ENCODE measurements around the gene DTNB. TPM values are rescaled to one million over a fixed set of nuclear protein-coding genes. Genes with fewer than 3 reads are reported as not detected.

DTNB gene
- total RNA-seq, 1 experiment from 2014 or later: 19.6 TPM

DNA sequence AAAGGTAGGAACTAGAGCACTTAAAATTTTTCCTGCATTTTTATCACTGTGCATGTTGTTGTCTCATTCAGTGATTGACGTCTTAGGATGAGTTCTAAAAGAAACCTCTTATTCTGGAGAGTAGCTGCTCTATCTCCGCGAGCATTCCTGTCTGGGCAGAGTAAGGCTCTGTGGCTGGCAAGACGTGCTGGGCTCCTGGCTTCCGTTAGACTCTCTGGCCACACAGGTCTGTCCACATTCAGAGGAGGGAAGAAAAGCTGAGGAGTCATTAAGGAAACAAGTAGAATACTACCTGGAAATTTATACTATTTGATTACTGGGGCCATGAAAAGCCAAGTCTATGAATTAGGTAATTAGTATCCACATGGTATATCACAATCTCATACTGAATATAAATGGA is 193.6 kb downstream of the DTNB start:
- CTCF ChIA-PET: no interaction called here
- no peaks in the 10 kb centered on the region for H3K27me3 ChIP-seq (replicated peaks; ENCODE audit: insufficient read depth, low read depth, low read length, poor library complexity)
- POLR2A ChIA-PET (ENCODE audit: low non-redundant PET): no interaction called here
- intact Hi-C loops (cut with micrococcal nuclease; ENCODE audit: unreplicated experiment): no loop called here
- H3K36me3 ChIP-seq (ENCODE audit: insufficient read depth, low read length, poor library complexity, severe bottlenecking): no peaks in the 10 kb centered on the region
- peaks cover 8% of the 10 kb centered on the region for H3K4me1 ChIP-seq (ENCODE audit: insufficient read depth, low read length, poor library complexity, severe bottlenecking)
- no peak overlapping the region for H3K27ac ChIP-seq (ENCODE audit: low read depth, low read length, poor library complexity, severe bottlenecking)
- DNase-seq (ENCODE audit: low spot score): no peak
- TF ChIP-seq, protein P1, sequence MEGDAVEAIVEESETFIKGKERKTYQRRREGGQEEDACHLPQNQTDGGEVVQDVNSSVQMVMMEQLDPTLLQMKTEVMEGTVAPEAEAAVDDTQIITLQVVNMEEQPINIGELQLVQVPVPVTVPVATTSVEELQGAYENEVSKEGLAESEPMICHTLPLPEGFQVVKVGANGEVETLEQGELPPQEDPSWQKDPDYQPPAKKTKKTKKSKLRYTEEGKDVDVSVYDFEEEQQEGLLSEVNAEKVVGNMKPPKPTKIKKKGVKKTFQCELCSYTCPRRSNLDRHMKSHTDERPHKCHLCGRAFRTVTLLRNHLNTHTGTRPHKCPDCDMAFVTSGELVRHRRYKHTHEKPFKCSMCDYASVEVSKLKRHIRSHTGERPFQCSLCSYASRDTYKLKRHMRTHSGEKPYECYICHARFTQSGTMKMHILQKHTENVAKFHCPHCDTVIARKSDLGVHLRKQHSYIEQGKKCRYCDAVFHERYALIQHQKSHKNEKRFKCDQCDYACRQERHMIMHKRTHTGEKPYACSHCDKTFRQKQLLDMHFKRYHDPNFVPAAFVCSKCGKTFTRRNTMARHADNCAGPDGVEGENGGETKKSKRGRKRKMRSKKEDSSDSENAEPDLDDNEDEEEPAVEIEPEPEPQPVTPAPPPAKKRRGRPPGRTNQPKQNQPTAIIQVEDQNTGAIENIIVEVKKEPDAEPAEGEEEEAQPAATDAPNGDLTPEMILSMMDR (conservative IDR thresholded peaks at IDR 0.05; ENCODE audit: low read depth, low read length): no peak
- no peak for TF ChIP-seq EZH2 (IDR thresholded peaks at IDR 0.05; ENCODE audit: borderline replicate concordance, low read depth, low read length, poor library complexity, severe bottlenecking)
- no peak overlapping the region for H3K4me3 ChIP-seq (ENCODE audit: low read depth, low read length, poor library complexity, severe bottlenecking)
- BruUV-seq (replicated peaks): no TSS peak
- peaks cover 16% of the 10 kb centered on the region for H3K9me3 ChIP-seq (ENCODE audit: low read depth, low read length, poor library complexity, severe bottlenecking)

DNA sequence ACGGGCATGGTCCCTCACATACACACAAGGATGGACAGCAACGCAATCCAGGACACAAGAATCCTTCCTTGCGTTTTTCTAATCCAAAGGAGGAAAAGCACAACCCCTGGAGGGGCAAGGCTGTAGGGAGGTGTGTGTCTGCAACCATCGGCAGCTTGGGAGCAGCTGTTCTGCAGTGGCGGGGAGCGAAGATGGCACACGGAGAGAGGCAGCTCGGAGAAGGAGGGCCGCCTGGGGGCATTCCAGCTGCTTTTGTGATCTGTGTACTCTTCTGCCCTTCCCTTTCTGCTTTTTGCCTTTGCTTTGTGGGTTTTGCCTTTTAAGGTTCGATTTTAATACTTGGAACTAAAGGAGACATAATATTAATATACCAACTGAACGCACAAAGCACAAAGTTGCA is 194.6 kb downstream of the DTNB start:
- intact Hi-C loops (cut with micrococcal nuclease; ENCODE audit: unreplicated experiment): no loop called here
- Histone ChIP-seq H3K27ac (ENCODE audit: low read depth, low read length, poor library complexity, severe bottlenecking) (no peak overlapping the region), H3K4me1 (ENCODE audit: insufficient read depth, low read length, poor library complexity, severe bottlenecking) (peaks cover 16% of the 10 kb centered on the region), H3K36me3 (ENCODE audit: insufficient read depth, low read length, poor library complexity, severe bottlenecking) (no peaks in the 10 kb centered on the region), H3K27me3 (replicated peaks; ENCODE audit: insufficient read depth, low read depth, low read length, poor library complexity) (no peaks in the 10 kb centered on the region), H3K9me3 (ENCODE audit: low read depth, low read length, poor library complexity, severe bottlenecking) (peaks cover 16% of the 10 kb centered on the region), H3K4me3 (ENCODE audit: low read depth, low read length, poor library complexity, severe bottlenecking) (no peak overlapping the region)
- no peak for DNase-seq (ENCODE audit: low spot score)
- CTCF ChIA-PET: no interaction called here
- TF ChIP-seq EZH2 (IDR thresholded peaks at IDR 0.05; ENCODE audit: borderline replicate concordance, low read depth, low read length, poor library complexity, severe bottlenecking): no peak
- no TSS peak for BruUV-seq (replicated peaks)
- POLR2A ChIA-PET (ENCODE audit: low non-redundant PET): no interaction called here

DNA sequence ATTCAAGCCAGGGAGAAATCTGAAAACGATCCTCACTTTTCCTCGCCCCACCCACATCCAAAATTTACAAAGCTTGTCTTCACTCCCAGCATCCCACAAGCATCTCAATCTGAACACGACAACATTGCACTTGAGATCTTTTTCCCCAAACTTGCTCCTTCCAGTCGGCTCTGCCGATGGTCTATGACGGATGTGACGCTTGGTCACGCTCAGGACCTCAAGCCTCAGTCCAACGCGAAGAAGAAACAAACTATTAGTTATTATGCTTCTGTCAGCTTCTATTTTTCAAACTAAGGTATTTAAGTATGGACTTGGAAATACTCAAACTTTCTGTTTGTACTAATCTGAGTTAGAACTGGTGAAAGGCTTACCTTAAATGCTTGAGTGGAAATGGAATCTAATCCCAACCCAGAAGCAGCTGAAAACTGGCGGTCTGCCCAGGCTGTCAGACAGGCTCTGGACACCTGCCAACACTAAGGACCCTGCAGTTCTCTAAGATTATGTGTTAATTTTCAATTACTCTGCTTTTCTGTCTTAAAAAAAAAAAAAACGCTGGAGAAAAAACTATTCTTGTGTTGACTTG is 199.5 kb downstream of the DTNB start:
- DNase-seq (ENCODE audit: low spot score): peak; percentile 91
- ChIA-PET POLR2A (ENCODE audit: low non-redundant PET) (interaction anchor here (0.7 kb wide), 1 partner anchor 20 kb away, joined by 3 read pairs; no protein-coding TSS in a partner anchor), CTCF (no interaction called here)
- no peaks in the 10 kb centered on the region for H3K36me3 ChIP-seq (ENCODE audit: insufficient read depth, low read length, poor library complexity, severe bottlenecking)
- H3K4me1 ChIP-seq (ENCODE audit: insufficient read depth, low read length, poor library complexity, severe bottlenecking): peaks cover 19% of the 10 kb centered on the region
- H3K27me3 ChIP-seq (replicated peaks; ENCODE audit: insufficient read depth, low read depth, low read length, poor library complexity): no peaks in the 10 kb centered on the region
- H3K27ac ChIP-seq (ENCODE audit: low read depth, low read length, poor library complexity, severe bottlenecking): no peak overlapping the region
- intact Hi-C loops (cut with micrococcal nuclease; ENCODE audit: unreplicated experiment): no loop called here
- no peak for TF ChIP-seq EZH2 (IDR thresholded peaks at IDR 0.05; ENCODE audit: borderline replicate concordance, low read depth, low read length, poor library complexity, severe bottlenecking)
- TF ChIP-seq, protein P1 (conservative IDR thresholded peaks at IDR 0.05; ENCODE audit: low read depth, low read length): no peak
- H3K4me3 ChIP-seq (ENCODE audit: low read depth, low read length, poor library complexity, severe bottlenecking): no peak overlapping the region
- no TSS peak for BruUV-seq (replicated peaks)
- peaks cover 16% of the 10 kb centered on the region for H3K9me3 ChIP-seq (ENCODE audit: low read depth, low read length, poor library complexity, severe bottlenecking)

DNA sequence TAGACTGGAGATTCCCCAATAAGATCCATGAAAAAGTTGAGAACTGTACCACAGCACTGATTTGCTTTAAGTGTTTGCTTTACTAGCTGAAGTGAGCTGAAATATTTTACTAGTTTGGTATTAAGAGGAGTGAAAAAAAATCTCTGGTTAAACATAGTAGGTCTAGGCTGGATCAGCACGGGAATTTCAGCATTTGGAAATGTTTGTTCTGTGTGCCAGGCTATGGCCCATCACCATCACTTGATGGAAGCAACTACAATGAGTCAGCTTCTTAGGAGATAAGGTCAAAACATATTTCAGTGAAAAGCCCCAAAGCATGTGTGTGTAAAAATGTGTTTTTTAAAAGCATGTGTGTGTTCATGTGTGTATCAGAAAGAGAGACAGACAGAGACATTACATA is 200.2 kb downstream of the DTNB start:
- TF ChIP-seq, protein P1 (conservative IDR thresholded peaks at IDR 0.05; ENCODE audit: low read depth, low read length): no peak
- no peak for TF ChIP-seq EZH2 (IDR thresholded peaks at IDR 0.05; ENCODE audit: borderline replicate concordance, low read depth, low read length, poor library complexity, severe bottlenecking)
- no TSS peak for BruUV-seq (replicated peaks)
- Histone ChIP-seq H3K27ac (ENCODE audit: low read depth, low read length, poor library complexity, severe bottlenecking) (no peak overlapping the region), H3K27me3 (replicated peaks; ENCODE audit: insufficient read depth, low read depth, low read length, poor library complexity) (no peaks in the 10 kb centered on the region), H3K36me3 (ENCODE audit: insufficient read depth, low read length, poor library complexity, severe bottlenecking) (no peaks in the 10 kb centered on the region), H3K4me1 (ENCODE audit: insufficient read depth, low read length, poor library complexity, severe bottlenecking) (peaks cover 19% of the 10 kb centered on the region), H3K9me3 (ENCODE audit: low read depth, low read length, poor library complexity, severe bottlenecking) (peaks cover 16% of the 10 kb centered on the region), H3K4me3 (ENCODE audit: low read depth, low read length, poor library complexity, severe bottlenecking) (no peak overlapping the region)
- CTCF ChIA-PET: no interaction called here
- no peak for DNase-seq (ENCODE audit: low spot score)
- POLR2A ChIA-PET (ENCODE audit: low non-redundant PET): no interaction called here
- intact Hi-C loops (cut with micrococcal nuclease; ENCODE audit: unreplicated experiment): no loop called here

Measured in A673 (cell line).